Testis (tissue), 3 donors: ENCODE results near the gene RAP1GAP2. TPM values are rescaled to one million over a fixed set of nuclear protein-coding genes. Genes with fewer than 3 reads are reported as not detected.

Experiments used
- DNase-seq: peaks from one replicate; pipeline ENCODE4 v3.0.0-alpha.2; 2019
- H3K27ac ChIP-seq, 2 donors: fragments of 200-600 bp; sonication (generic); one replicate each; pipeline ENCODE4 v1.5.1; 2019
- H3K27me3 ChIP-seq: fragments of 200-600 bp; sonication (generic); one replicate; pipeline ENCODE4 v1.5.1; 2019
- H3K36me3 ChIP-seq: fragments of 200-600 bp; sonication (generic); one replicate; pipeline ENCODE4 v1.5.1; 2017; ENCODE audit warnings: low read depth; ENCODE audit errors: missing control alignments
- H3K4me1 ChIP-seq: fragments of 200-600 bp; sonication (generic); one replicate; pipeline ENCODE4 v1.5.1; 2019
- H3K4me3 ChIP-seq, 2 donors: fragments of 200-600 bp; sonication (generic); one replicate each; pipeline ENCODE4 v1.5.1; 2017 to 2019
- H3K9me3 ChIP-seq: fragments of 200-600 bp; sonication (generic); one replicate; pipeline ENCODE4 v1.5.1; 2017
- CTCF ChIP-seq, 3 experiments: fragments of 450-650 bp in 2 of 3; fragments of 200-600 bp in 1 of 3; sonication (generic) in 1 of 3; IDR thresholded peaks; one replicate each; pipeline ENCODE4 v1.5.1; 2016 to 2019; ENCODE audit warnings: antibody characterized with exemption in 3 of 3, mild to moderate bottlenecking in 2 of 3, moderate library complexity in 1 of 3
- POLR2A ChIP-seq: fragments of 450-650 bp; IDR thresholded peaks from one replicate; pipeline ENCODE4 v1.6.1; 2017; ENCODE audit warnings: antibody characterized with exemption, mild to moderate bottlenecking, moderate library complexity
- WGBS, 2 donors: methylation state at CpG; one replicate each; pipeline ENCODE4 v1.1.5; 2018; 5-methylcytosine and 5-hydroxymethylcytosine counted together
- intact Hi-C: fragments of 100-400 bp; cut with DNase I; formaldehyde crosslinking; loops from one replicate; pipeline ENCODE4 v1.15.1; 2023; ENCODE audit warnings: low total_unique reads
- polyA plus RNA-seq: library from polyadenylated mRNA; stranded (reverse); fragments of 350-450 nt; fragmentation: Illumina TruSeq; extraction: RNeasy Lipid Tissue Mini Kit (QIAGEN cat#74804); gene quantifications from one replicate; pipeline ENCODE4 v1.2.3, GENCODE V29; 2014; ENCODE audit warnings: low read depth, low replicate concordance; ENCODE audit not compliant: insufficient read depth
- total RNA-seq, 2 donors: library from RNA; depleted of rRNA; stranded (reverse); fragments of >200 nt; gene quantifications; one replicate each; pipeline ENCODE4 v1.2.3, GENCODE V29; 2016

Gene RAP1GAP2
- total and polyA plus RNA-seq, 3 donors from 2014 or later = 10.4 to 21.7 (median 15.1) TPM

DNA sequence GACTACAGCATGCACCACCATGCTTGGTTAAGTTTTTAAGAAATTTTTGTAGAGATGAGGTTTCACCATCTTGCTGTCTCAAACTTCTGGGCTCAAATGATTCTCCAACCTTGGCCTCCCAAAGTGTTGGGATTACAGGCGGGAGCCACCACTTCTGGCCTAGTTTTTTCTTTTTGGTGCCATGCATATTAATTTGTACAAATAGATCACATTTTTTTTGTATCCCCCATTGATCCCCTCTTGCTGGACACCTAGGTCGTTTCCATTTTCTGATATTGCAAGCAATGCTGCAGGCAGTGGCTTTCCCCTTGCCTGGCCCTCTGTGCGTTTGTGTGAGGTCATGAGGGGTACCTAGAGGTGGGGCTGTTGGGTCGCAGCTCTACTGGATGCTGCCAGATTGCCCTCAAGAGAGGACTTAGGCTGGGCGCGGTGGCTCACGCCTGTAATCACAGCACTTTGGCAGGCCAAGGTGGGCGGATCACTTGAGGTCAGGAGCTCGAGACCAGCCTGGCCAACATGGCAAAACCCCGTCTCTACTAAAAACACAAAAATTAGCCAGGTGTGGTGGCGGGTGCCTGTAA is 23.8 kb downstream of the RAP1GAP2 start:
- no peaks in the 10 kb centered on the region for H3K27me3 ChIP-seq
- H3K36me3 ChIP-seq = no peaks in the 10 kb centered on the region
- H3K9me3 ChIP-seq = no peaks in the 10 kb centered on the region
- intact Hi-C loops = no loop called here
- 89 to 91% methylated on average over 8 to 11 of the region's 11 CpGs for WGBS, 2 donors
- TF ChIP-seq POLR2A (no peak), CTCF (IDR thresholded peaks at IDR 0.05) (no peak)
- no peaks in the 10 kb centered on the region for H3K4me1 ChIP-seq
- no peak overlapping the region for H3K27ac ChIP-seq
- no peak overlapping the region for H3K4me3 ChIP-seq
- no peak for DNase-seq

DNA sequence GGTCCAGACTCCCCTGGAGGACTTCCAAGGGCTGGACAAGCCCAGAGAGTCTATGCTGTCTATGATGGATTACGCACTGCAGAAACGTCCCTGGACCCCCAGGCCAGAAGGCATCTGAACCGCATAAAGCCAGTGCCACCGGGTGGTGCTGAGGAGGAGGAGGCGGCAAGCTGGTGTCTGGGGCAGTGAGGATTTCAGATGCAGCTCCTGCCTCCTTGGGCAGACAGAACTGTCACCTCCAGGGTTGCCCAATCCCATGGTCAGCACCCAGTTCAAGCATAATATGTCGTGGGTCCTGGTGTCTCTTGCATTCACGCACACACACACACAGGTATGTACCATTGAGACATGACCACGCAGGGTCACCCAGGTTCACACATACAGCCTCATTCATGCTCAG is 25.6 kb downstream of the RAP1GAP2 start:
- H3K4me3 ChIP-seq = no peak overlapping the region
- H3K27ac ChIP-seq = no peak overlapping the region
- 78 to 92% methylated on average over 3 to 8 of the region's 8 CpGs for WGBS, 2 donors
- no peak for TF ChIP-seq CTCF (IDR thresholded peaks at IDR 0.05)
- TF ChIP-seq POLR2A = no peak
- H3K27me3 ChIP-seq = no peaks in the 10 kb centered on the region
- no peaks in the 10 kb centered on the region for H3K36me3 ChIP-seq
- intact Hi-C loops = no loop called here
- H3K4me1 ChIP-seq = no peaks in the 10 kb centered on the region
- DNase-seq = no peak
- no peaks in the 10 kb centered on the region for H3K9me3 ChIP-seq

GRCh38 chr17:2822358-2822757 is 26.1 kb downstream of the RAP1GAP2 start:
- WGBS, 2 donors = 64 to 78% methylated on average over 7 of the region's 7 CpGs
- Histone ChIP-seq H3K4me1 (no peaks in the 10 kb centered on the region), H3K36me3 (no peaks in the 10 kb centered on the region), H3K4me3 (no peak overlapping the region), H3K27me3 (no peaks in the 10 kb centered on the region), H3K27ac (no peak overlapping the region), H3K9me3 (no peaks in the 10 kb centered on the region)
- DNase-seq = no peak
- intact Hi-C loops = no loop called here
- TF ChIP-seq CTCF (IDR thresholded peaks at IDR 0.05) (no peak), POLR2A (no peak)

DNA sequence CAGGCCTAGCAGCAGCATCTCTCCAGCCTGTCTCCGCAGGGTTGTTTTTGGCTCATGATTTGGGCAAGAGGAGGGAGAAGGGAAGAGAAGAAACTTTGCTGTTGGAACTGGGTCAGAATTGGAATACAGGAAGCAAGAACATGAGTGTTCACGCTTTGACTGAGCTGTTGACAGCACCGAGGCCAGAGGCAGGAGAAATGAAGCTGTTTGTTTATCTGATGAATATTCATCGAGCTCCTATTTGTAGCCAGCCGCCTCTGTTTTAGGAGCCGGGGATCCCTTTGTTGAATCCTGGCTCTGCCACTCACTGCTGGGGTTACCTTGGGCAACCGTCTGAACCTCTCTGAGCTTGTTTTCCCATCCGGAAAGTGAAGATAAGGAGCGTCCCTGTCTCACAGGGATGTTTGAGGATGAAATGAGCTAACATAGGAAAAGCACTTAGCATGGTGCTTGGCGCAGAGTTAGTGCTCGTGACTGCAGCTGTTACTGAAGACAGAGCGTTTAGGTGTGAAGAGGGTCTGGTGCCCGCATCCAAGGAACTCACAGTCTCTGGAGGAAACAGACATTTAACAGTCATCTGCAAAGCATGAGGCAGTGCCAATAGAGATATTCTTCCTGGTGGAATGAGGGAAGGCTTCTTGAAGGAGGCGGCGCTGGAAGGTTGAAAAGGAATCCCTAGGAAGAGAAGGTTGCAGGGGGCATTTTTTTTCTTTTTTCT is 29.2 kb downstream of the RAP1GAP2 start:
- H3K4me3 ChIP-seq = no peak overlapping the region
- H3K36me3 ChIP-seq = no peaks in the 10 kb centered on the region
- H3K27me3 ChIP-seq = no peaks in the 10 kb centered on the region
- intact Hi-C loops = loop anchor here (5.0 kb wide), 1 partner anchor 187 kb away; no protein-coding TSS in a partner anchor
- no peaks in the 10 kb centered on the region for H3K9me3 ChIP-seq
- TF ChIP-seq CTCF (IDR thresholded peaks at IDR 0.05) (no peak), POLR2A (no peak)
- H3K27ac ChIP-seq = no peak overlapping the region
- WGBS, 2 donors = 65 to 66% methylated on average over 13 to 15 of the region's 15 CpGs
- H3K4me1 ChIP-seq = no peaks in the 10 kb centered on the region
- DNase-seq = no peak
